Activated CD8-positive, alpha-beta memory T cell treated with anti-CD3 and anti-CD28 coated beads, Interleukin-2, amount 50 U/mL, for 48 hours (primary cell): ENCODE measurements around the gene ENPP3.
"Not testable (repeated sequence)": the region's sequence is repeated elsewhere in the genome, so short reads cannot be mapped to it uniquely, and the experiment has no call there.

Source experiments
- DNase-seq: peaks from one replicate; pipeline ENCODE4 v3.0.0-alpha.2; 2020

ENPP3 gene

GRCh38 chr6:131687022-131687421, 49.9 kb downstream of the ENPP3 start:
- DNase-seq, result no peak

- DNase-seq, result no peak
Observed at GRCh38 chr6:131688286-131688685, 51.2 kb downstream of the ENPP3 start.

- no peak for DNase-seq
Observed at GRCh38 chr6:131692031-131692430, 54.9 kb downstream of the ENPP3 start.

GRCh38 chr6:131692589-131692988, 55.5 kb downstream of the ENPP3 start:
- no peak for DNase-seq

- no peak for DNase-seq
Observed at GRCh38 chr6:131693384-131693783, 56.3 kb downstream of the ENPP3 start.

- no peak for DNase-seq
Observed at GRCh38 chr6:131694832-131695426, 57.8 kb downstream of the ENPP3 start.

GRCh38 chr6:131696956-131697355, 59.9 kb downstream of the ENPP3 start:
- no peak for DNase-seq

- DNase-seq, result not testable (repeated sequence)
Observed at GRCh38 chr6:131700851-131701250, 63.7 kb downstream of the ENPP3 start.

GRCh38 chr6:131703905-131704304, 66.8 kb downstream of the ENPP3 start:
- not testable (repeated sequence) for DNase-seq

- not testable (repeated sequence) for DNase-seq
Observed at GRCh38 chr6:131710917-131711316, 73.8 kb downstream of the ENPP3 start, which contains the start of gene CTAGE9. Gene CTAGE9, minus strand, starts transcription at chr6:131711017. Its CDS starts 0 bp downstream, at chr6:131711017.

GRCh38 chr6:131715567-131715966, 78.5 kb downstream of the ENPP3 start:
- not testable (repeated sequence) for DNase-seq

- no peak for DNase-seq
Observed at GRCh38 chr6:131717836-131718542, 80.9 kb downstream of the ENPP3 start.

- no peak for DNase-seq
Observed at GRCh38 chr6:131721161-131721560, 84.1 kb downstream of the ENPP3 start.

- no peak for DNase-seq
Observed at GRCh38 chr6:131724114-131724513, 87.0 kb downstream of the ENPP3 start.

GRCh38 chr6:131727467-131727866, 90.4 kb downstream of the ENPP3 start:
- DNase-seq, result no peak

GRCh38 chr6:131727868-131728267, 90.8 kb downstream of the ENPP3 start:
- no peak for DNase-seq

- DNase-seq, result no peak
Observed at GRCh38 chr6:131728296-131728939, 91.3 kb downstream of the ENPP3 start.

GRCh38 chr6:131729550-131729949, 92.4 kb downstream of the ENPP3 start:
- no peak for DNase-seq

GRCh38 chr6:131730264-131730663, 93.2 kb downstream of the ENPP3 start:
- no peak for DNase-seq

- DNase-seq, result no peak
Observed at GRCh38 chr6:131731224-131731623, 94.1 kb downstream of the ENPP3 start.

- DNase-seq, result no peak
Observed at GRCh38 chr6:131733376-131734016, 96.4 kb downstream of the ENPP3 start.

- no peak for DNase-seq
Observed at GRCh38 chr6:131736003-131736596, 99.0 kb downstream of the ENPP3 start.

- no peak for DNase-seq
Observed at GRCh38 chr6:131736811-131737210, 99.7 kb downstream of the ENPP3 start.
